ENCODE measurements around the gene HES5.
"Not testable (repeated sequence)": the region's sequence is repeated elsewhere in the genome, so short reads cannot be mapped to it uniquely, and the experiment has no call there.

Gene HES5

DNA sequence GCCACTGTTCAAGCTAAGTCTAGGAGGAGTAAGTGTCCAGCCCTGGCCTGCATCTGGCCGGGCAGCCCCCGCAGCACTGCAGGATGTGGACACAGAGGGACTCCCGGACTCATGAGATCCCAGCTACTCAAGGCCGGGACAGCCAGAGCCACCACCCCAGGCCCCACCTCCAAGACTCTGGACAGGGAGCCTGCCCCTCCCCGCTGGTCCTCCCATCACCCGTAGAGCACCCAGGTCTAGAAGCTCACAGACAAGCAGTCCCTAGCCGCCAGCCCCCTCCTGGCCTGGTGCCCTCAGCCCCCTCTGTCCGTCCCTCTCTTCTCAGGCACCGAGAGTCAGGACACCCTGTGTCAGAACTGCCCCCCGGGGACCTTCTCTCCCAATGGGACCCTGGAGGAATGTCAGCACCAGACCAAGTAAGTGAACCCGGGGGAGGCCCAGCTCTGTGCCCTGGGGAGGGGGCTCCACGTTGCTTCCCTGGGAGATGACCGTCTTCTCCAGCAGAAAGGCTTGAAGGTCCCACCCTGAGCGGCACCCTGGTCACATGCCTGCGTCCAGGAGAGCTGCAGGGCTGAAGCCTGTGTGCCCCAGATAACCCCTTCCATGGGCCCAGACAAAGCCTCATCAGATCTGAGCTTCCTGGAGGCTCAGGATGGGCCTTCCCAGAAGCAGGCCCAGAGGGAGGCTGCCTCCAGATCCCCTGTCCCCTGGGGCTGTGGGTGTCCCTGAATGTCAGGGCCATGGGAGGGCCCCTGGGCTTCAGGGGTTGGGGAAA lies 30.4 kb upstream of the HES5 start:
- no peak for DNase-seq (ENCODE audit: low read depth in 2 of 2)

DNA sequence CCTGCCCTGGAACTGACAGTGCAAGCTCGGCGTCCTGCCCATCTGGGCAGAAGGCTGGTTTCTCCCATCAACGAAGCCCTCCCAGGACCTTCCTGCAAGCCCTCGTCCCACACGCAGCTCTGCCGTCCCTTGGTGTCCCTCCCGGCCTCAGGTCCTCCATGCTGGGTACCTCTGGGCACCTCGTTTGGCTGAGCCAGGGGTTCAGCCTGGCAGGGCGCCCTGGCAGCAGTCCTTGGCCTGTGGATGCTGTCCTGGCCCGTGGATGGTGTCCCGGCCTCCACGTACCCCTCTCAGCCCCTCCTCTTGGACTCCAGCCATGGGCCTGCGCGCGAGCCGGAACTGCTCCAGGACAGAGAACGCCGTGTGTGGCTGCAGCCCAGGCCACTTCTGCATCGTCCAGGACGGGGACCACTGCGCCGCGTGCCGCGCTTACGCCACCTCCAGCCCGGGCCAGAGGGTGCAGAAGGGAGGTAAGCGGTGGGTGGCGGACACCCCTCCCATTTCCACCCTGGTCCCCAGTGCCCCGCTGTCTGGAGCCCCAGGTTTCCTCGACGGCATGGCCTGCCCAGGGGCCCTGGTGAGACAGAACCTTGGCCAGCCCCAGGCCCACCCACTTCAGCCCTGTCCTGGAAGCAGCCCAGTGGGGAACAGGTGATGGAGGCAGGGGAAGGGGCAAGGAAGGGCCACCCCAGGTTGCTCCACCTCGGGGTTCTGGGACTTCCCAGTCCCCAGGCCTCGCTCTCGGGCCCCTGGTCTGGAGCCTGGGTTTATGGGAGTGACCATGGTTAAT lies 29.6 kb upstream of the HES5 start:
- no peak for DNase-seq (ENCODE audit: low read depth in 2 of 2)

DNA sequence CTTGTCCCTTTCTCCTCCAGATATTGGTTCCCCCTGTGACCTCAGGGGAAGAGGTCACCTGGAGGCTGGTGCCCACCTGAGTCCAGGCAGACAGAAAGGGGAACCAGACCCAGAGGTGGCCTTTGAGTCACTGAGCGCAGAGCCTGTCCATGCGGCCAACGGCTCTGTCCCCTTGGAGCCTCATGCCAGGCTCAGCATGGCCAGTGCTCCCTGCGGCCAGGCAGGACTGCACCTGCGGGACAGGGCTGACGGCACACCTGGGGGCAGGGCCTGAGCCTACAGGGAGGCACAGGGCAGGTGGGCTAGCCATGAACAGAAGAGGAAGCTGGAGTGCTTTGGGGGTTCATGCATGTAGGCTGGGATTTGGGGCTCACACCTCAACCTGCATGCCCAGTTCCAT lies 28.8 kb upstream of the HES5 start:
- DNase-seq (ENCODE audit: low read depth in 2 of 2), result no peak

DNA sequence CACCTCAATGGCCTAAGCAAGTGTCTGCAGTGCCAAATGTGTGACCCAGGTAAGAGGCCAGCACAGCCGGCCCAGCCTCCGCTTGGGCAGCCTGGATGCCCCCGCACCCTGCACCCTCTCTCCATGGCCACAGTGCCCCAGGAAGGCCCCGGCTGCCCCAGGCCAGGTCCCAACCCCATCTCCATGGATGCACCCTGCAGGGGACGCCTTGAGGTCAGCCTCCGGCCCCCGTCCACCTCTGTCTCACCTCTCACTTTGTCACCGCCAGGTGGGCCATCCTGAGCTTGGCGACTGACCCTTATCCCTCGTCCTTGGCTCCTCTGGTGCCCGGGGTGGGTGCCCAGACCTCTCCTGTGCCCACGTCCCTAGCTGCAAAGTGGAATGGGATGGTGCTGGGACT lies 28.4 kb upstream of the HES5 start:
- DNase-seq (ENCODE audit: low read depth in 2 of 2), result no peak

DNA sequence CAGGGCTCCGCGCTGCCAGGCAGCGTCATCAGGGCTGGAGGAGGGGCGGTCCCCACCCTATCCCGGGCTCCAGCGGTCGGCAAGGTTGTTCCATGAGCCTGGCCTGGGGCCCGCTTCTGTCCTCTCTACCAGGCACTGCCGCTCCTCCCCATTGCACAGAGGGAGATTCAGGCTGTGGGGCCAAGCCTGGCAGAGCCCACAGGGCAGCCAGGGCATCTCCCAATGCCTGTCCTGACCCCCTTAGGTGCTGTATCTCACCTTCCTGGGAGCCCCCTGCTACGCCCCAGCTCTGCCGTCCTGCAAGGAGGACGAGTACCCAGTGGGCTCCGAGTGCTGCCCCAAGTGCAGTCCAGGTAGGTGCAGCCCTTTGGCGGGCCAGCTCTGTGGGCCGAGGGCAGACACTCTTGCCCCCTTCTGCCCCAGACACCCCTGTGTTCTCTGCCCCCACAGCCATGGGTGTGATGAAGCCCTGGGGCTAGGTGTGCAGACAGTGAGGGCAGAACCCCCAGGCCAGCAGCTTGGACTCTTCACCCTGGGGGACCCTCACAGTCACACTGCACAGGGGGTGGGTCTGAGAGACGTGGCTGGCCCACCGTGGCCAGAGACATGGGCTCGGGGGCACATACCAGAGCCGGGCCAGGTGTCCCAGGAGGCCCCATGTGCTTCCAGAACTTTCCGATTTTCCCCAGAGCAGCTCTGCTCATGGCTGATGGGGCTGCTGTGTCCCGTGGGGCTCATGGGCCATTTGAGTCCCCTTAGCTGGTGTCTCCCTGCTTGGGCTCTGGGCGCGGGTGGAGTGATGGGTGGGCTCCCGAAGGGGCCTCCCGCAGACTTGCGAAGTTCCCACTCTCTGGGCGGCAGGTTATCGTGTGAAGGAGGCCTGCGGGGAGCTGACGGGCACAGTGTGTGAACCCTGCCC lies 27.7 kb upstream of the HES5 start:
- DNase-seq (ENCODE audit: low read depth in 2 of 2), result no peak

DNA sequence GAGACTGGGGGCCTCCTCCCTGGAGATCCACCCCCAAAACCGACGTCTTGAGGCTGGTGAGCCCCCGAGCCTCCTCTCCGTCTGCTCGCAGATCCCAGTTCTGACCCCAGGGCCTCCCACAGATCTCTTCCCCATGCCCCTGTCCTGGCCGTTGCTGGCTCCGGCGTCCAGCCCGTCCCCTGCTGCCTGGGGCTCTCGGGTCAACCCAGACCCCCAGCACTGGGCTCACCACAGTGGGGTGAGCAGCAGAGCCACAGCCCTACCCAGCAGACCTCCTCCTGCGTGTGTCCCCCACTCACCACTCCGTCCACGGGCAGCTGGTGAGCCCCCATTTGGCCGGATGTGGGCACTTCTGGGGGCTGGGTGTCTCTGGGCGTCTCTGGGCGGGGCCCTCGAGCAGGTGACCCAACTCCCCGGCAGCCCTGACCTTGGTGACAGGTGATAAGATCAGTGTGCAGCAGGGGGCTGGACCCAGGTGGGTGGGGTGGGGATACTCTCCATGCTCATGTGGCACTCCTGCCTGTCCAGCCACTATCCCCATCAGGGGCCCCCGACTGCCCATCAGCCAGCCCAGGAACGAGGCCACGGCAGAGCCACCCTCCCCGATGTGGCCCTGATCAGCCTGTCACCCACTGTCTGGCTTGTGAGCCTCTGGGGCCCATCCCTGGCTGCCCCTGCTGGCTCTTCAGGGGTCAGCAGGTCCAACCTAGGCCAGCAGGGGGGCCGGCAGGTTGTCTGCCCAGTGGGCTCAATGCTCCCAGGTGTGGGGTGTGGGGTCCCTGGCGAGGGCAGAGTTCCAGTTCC lies 26.8 kb upstream of the HES5 start:
- DNase-seq (ENCODE audit: low read depth in 2 of 2), result peak in 1 of 2 donors; percentile 9

DNA sequence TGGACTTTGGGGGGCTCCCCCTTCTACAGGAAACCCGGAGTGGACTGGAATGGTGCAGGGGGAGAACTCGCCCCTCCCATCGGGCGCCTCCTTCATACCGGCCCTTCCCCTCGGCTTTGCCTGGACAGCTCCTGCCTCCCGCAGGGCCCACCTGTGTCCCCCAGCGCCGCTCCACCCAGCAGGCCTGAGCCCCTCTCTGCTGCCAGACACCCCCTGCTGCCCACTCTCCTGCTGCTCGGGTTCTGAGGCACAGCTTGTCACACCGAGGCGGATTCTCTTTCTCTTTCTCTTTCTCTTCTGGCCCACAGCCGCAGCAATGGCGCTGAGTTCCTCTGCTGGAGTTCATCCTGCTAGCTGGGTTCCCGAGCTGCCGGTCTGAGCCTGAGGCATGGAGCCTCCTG lies 26.2 kb upstream of the HES5 start, which contains the start of gene TNFRSF14:
TNFRSF14 (plus strand) TSS at position 95 of the 401 bp plus-strand sequence; CDS start at position 389, 294 bp downstream.
- DNase-seq (ENCODE audit: low read depth in 2 of 2), result peak; percentile 42 to 46

DNA sequence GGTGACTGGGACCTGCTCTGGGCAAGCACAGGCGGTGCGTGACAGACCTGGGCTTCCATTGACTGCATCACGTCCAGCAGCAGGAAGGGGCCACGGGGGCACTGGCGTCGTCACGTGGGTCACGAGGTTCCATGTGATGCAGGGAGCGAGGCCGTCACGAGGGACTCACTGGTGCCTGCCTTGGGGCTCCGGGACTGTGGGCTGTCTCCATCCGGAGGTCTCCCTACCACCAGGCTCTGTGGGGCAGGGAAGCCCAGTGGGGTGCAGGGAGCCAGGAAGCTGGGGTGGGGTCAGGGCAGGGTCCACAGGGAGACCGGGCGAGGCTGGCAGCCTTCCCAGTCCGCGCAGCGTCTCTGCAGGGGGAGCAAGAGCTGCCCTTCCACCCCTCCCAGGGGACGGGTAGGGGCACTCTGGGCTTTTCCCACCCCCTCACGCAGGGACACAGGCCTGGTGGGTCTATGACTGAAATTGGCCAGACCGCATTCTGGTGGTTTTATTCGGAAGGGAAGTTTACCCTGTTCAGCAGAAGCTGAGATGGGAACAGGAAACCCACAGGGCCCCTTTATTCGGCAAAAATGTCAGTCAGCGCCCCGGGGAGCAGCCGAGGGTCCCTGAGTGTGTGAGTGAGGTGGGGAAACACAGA lies 25.7 kb upstream of the HES5 start:
- DNase-seq (ENCODE audit: low read depth in 2 of 2), result peak; percentile 34 to 42

DNA sequence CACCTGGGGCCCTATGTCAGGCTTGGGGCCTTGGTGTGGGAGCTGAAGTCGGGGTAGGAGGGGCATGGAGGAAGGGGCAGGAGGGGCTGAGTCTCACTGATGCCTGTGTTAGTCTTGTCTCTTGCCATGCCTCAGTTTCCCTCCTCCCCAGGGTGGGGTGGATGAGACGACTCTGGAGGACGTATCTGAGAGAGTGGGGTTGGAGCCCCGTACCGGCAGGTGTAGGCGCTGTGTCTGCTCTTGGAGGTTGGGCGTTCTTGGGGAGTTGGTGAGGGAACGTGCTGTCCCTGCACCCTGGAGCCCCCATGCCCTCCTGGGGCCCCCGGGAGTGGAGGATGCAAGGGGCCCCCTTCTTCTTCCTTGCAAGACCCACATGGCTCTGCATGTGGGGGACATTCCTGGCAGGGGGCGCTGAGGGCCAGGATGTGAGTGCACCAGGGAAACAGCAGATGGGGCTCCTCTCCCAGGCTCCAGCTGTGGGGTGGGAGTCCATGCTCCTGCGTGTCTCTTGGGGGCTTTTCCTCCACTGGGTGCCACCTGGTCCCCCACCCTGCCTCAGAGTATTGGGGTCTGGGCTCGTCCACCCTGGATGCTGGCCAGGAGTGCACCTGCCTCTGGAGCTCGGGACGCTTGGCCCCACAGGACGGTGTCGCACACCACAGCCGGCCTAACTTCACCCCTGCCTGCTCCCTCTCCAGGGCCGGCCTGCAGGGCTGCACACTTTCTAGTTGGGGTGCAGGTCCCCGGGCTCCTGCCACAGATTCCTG lies 24.7 kb upstream of the HES5 start:
- DNase-seq (ENCODE audit: low read depth in 2 of 2), result peak in 1 of 2 donors; percentile 22

DNA sequence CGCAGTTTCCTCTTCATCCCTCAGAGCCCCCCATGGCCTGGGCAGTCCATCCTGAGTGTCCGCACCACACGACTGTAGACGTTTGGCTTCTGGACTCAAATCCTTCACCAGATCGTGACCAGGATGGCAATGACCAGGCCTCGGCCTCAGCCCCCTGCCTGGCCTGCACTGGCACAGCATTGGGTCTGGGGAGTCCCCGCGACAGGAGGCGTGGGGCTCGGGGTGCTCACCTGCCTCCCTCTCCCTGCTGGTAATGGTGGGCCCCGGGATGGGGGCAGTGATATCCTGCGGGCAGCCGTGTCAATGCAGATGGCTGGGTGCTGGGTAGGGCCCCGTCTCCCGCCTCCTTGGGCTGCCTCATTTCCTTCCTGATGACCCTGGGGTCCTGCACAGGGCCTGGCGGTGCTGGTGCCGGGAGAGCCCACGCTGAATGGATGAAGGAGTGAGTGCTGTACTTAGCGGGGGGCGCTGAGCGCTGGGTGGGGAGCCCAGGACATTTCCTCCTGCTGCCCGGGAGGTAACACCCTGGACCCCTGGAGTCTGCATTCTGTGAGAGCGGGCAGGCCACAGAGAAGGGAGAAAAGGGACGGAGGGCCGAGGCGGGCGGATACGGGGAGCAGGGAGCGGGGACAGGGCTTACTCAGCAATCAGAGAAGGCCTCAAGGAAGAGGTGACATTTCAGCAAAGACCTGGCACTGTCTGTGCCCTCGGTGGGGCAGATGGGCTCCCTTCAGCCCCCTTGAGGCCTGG lies 24.0 kb upstream of the HES5 start:
- DNase-seq (ENCODE audit: low read depth in 2 of 2), result no peak

DNA sequence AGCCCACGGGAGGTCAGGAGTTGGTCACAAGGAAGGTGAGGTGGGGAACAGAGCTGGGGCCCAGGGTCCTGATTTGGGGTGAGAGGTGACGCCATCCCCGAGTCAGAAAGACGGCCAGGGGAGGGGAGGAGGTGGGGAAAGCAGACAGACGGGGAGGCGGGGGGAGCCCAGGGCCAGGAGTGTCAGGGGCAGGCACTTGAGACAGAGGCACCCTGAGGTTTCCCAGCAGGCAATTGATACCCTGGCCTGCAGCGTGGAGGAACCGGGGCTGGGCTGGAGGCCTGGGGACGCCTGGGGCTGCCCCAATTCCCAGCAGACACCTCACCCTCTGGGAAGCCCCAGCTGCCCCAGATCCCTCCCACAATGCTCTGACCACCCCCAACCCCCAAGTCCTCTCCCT lies 23.0 kb upstream of the HES5 start:
- DNase-seq (ENCODE audit: low read depth in 2 of 2), result not testable (repeated sequence)

DNA sequence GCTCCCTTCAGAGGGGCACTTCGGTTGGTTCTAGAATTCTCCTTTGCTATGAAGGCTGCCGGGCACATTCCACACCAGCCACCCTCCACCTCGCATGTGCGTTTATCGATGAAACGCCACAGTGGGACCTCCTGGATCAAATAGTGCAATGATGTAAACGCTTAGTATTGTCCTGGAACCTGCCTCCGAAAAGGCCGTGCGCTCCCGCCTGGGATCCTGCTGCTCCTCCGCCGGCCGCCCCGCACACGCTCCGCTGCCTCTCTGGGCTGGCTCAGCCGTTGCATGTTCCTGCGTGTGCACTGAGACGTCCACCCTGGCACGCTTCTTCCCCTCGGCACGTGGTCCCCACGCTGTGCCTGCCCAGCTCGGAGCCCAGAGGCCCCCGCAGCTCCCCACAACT lies 22.1 kb upstream of the HES5 start:
- DNase-seq (ENCODE audit: low read depth in 2 of 2), result no peak

DNA sequence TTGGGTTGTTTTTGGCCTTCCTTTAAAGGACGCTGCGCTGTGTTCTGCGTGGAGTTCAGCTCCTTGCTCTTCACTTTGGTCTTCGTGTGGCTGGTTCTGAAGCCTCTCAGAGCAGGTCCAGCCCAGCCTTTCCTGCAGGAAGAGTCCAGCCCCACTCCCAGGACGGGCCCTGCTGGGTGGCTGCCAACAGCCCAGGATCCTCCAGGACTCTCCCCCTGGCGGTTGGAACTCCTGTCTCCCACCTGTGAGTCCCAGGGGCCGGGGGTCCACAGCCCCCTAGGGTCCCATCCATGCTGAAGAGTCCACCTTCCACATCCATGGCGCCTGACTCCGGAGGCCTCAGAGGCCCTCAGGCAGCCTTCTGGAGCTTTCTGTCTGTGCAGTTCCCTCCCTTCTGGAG lies 21.5 kb upstream of the HES5 start:
- DNase-seq (ENCODE audit: low read depth in 2 of 2), result not testable (repeated sequence)

DNA sequence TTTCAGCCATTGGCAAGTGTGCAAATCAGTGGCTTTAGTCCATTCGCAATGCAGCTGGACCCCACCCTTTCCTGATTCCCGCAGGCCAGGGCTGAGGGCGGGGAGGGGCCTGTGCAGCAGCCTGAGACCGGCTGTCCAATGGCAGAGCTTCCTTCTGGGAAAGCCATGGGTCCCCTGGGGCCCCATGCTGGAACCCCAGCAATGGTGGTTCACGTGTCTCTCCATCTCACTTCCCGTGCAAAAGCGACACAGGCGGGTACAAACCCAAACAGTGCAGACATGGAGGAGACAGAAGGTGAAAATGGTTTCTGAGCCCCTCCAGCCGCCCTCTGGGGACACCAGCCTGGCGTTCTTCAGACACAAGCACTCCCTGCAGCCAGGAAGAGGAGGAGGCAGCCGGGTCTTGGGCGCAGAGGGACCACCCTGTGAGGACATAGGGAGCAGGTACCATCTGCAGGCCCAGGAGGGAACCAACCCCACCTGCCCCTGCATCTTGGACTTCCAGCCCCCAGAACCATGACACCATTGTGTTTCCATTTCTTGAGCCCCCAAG lies 20.3 kb upstream of the HES5 start:
- not testable (repeated sequence) for DNase-seq (ENCODE audit: low read depth in 2 of 2)

DNA sequence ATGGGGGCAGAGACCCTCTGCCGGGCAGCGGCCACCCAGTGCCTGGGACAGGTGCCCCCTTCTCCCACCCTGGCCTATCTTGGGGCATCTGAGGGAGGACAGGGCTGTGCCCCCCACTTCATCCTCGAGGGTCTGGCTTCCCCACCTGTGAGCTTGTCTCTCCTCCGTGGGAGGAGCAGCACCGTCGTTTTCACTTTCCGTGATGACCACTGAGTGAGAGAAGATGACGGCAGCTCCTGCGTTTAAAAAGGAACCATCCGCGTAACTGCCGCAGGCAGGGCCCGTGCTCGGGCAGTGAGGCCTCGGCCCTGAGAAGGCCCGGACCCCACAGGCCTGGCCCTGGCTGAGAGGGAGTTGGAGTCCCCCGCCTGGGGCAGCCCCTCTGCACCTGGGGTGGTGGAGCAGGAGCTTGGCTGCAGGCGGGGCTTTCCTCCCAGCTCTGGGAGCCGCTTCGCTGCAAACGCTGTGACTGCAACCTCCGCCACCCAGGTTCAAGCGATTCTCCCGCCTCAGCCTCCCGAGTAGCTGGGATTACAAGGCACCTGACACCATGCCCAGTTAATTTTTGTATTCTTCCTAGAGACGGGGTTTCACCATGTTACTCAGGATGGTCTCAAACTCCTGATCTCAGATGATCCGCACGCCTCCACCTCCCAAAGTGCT lies 19.4 kb upstream of the HES5 start:
- DNase-seq (ENCODE audit: low read depth in 2 of 2), result not testable (repeated sequence)

DNA sequence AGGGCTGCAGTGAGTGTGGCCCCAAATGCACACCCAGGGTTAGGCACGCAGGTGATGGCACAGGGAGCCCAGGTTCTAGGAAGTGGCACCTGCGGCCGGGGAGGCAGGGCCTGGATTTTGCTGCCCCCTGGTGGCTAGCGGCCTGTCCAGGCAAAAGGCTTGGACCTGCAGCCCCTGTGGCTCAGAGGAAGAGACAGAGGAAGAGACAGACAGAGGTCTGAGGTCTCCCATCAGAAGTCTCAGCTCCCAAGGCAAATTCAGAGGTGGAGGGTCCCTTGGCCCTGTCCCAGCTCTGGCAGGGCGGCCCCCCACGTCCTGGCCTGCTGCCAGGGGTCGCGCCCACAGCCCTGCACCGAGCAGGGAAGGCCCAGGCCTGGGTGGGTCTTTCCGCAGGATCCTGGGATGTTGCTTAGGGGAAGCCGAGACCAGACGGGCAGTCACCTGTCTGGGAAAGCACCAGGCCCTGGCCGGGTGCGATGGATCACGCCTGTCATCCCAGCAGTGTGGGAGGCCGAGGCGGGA lies 18.1 kb upstream of the HES5 start:
- peak; percentile 69 to 71 for DNase-seq (ENCODE audit: low read depth in 2 of 2)

DNA sequence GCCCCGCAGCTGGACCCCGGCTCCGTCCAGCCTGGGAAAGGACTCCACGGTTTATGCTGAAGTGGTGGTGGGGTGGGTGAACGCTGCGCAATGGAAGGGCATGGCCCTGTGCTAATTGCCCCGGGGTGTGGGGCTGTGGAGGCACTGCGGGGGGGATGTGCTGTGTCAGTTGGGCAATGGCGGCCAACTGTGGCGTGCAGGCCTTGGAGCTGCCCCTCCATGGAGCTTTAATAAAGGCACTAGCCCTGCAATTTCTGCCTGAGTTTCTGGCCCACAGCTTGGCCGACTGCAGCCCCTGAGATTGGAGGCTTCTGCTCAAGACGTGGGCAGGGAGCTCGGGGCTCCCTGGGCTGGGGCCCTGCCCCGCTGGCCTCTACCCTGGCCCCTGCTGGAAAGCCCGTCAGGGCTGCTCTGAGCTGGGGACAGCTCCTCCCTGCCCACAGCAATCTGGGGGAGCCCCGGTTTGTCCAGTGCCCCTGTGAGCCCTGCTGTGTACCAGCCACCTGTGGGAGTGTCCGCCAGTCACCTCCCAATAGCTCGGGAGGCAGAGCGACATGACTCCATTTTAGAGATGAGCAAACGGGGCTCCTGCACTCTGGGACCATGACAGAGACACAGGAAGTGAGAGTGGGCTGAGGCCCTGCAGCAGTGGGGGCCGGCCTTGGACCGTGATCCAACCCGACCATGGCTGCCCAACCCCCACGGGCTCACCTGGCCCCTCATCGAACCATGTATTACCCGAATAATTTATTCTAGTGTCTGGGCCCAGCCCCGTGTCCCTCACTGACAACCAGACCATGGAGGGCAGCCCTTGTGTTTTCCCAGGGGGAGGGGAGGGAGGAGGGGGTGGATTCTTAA lies 17.4 kb upstream of the HES5 start:
- no peak for DNase-seq (ENCODE audit: low read depth in 2 of 2)
